GM18511 (cell line): Measurements from ENCODE around the gene DHRS2.
"Not testable (repeated sequence)": the region's sequence is repeated elsewhere in the genome, so short reads cannot be mapped to it uniquely, and the experiment has no call there.

ENCODE experiments used
- ATAC-seq: cut with Tn5 transposase; IDR thresholded peaks from one replicate; pipeline ENCODE4 v1.9.1; 2021; ENCODE audit warnings: mild to moderate bottlenecking, moderate library complexity; ENCODE audit not compliant: unreplicated experiment

Gene DHRS2

GRCh38 chr14:23631702-23632460, 4.3 kb upstream of the DHRS2 start:
- ATAC-seq: peak; percentile 80

GRCh38 chr14:23632461-23633159, 3.6 kb upstream of the DHRS2 start:
- peak; percentile 3 for ATAC-seq

- no peak for ATAC-seq
Observed at GRCh38 chr14:23633160-23633701, 2.9 kb upstream of the DHRS2 start.

- not testable (repeated sequence) for ATAC-seq
Observed at GRCh38 chr14:23634698-23635412, 1.3 kb upstream of the DHRS2 start.

- not testable (repeated sequence) for ATAC-seq
Observed at GRCh38 chr14:23637312-23637654, 1.1 kb downstream of the DHRS2 start.

- ATAC-seq: not testable (repeated sequence)
Observed at GRCh38 chr14:23637655-23638413, 1.7 kb downstream of the DHRS2 start.

GRCh38 chr14:23638414-23639047, 2.4 kb downstream of the DHRS2 start:
- ATAC-seq: no peak

GRCh38 chr14:23639048-23639890, 3.1 kb downstream of the DHRS2 start:
- no peak for ATAC-seq

- no peak for ATAC-seq
Observed at GRCh38 chr14:23639891-23640523, 3.8 kb downstream of the DHRS2 start.

- no peak for ATAC-seq
Observed at GRCh38 chr14:23640524-23641141, 4.5 kb downstream of the DHRS2 start.

GRCh38 chr14:23641180-23641914, 5.2 kb downstream of the DHRS2 start:
- no peak for ATAC-seq

GRCh38 chr14:23641915-23642588, 5.9 kb downstream of the DHRS2 start:
- no peak for ATAC-seq

GRCh38 chr14:23643533-23644194, 7.5 kb downstream of the DHRS2 start:
- no peak for ATAC-seq

GRCh38 chr14:23644195-23644918, 8.2 kb downstream of the DHRS2 start:
- no peak for ATAC-seq

GRCh38 chr14:23644919-23645336, 8.8 kb downstream of the DHRS2 start:
- ATAC-seq: no peak

GRCh38 chr14:23645504-23645811, 9.3 kb downstream of the DHRS2 start:
- ATAC-seq: no peak
